ENCODE results near the gene ESR1.

DNA sequence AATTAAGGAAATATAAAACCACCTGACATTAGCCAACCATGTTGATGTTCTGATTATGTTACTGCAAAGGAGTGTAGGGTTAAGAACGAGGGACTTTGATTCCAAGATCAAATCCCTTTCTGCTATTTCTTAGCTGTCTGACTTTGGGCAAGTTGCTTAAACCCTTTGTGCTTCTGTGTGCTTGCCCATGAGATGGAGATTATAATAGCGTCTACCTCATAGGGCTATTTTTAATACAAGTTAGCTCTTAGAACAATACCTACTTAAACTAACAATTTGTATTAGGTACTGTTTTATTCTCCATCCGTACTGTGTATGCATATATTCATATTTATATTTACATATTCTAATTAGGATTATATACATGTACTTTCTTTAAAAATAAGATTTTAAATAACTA is 263.8 kb downstream of the ESR1 start:
- TF ChIP-seq, protein P1, sequence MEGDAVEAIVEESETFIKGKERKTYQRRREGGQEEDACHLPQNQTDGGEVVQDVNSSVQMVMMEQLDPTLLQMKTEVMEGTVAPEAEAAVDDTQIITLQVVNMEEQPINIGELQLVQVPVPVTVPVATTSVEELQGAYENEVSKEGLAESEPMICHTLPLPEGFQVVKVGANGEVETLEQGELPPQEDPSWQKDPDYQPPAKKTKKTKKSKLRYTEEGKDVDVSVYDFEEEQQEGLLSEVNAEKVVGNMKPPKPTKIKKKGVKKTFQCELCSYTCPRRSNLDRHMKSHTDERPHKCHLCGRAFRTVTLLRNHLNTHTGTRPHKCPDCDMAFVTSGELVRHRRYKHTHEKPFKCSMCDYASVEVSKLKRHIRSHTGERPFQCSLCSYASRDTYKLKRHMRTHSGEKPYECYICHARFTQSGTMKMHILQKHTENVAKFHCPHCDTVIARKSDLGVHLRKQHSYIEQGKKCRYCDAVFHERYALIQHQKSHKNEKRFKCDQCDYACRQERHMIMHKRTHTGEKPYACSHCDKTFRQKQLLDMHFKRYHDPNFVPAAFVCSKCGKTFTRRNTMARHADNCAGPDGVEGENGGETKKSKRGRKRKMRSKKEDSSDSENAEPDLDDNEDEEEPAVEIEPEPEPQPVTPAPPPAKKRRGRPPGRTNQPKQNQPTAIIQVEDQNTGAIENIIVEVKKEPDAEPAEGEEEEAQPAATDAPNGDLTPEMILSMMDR (IDR thresholded peaks at IDR 0.05), result no peak
- no peak for TF ChIP-seq POLR2A (IDR thresholded peaks at IDR 0.05)

Measured in breast epithelium (tissue), 3 donors.